Tibial artery (tissue), 4 donors: ENCODE measurements around the gene PIK3R1.

Source experiments
- DNase-seq, 2 donors: peaks; one replicate each; pipeline ENCODE4 v3.0.0-alpha.2; 2019
- H3K27ac ChIP-seq, 2 donors: fragments of 200-600 bp; sonication (generic) in 1 of 2; 1 replicate in 1 of 2; 2 replicates in 1 of 2; pipeline ENCODE4 v1.5.1; 2018 to 2019; ENCODE audit warnings: mild to moderate bottlenecking in 1 of 2
- H3K27me3 ChIP-seq, 2 donors: fragments of 200-600 bp; sonication (generic) in 1 of 2; one replicate each; pipeline versions ENCODE4 v1.5.1 to v1.6.0; 2016 to 2019
- H3K36me3 ChIP-seq, 3 donors: fragments of 200-600 bp; sonication (generic) in 2 of 3; one replicate each; pipeline ENCODE4 v1.5.1; 2016 to 2019; ENCODE audit warnings: mild to moderate bottlenecking in 2 of 3
- H3K4me1 ChIP-seq, 4 donors: fragments of 200-600 bp; sonication (generic) in 2 of 4; 1 replicate in 3 of 4; 2 replicates in 1 of 4; pipeline ENCODE4 v1.5.1; 2016 to 2019
- H3K4me3 ChIP-seq, 2 donors: fragments of 200-600 bp; sonication (generic) in 1 of 2; 1 replicate in 1 of 2; 2 replicates in 1 of 2; pipeline ENCODE4 v1.5.1; 2018 to 2019; ENCODE audit warnings: mild to moderate bottlenecking in 2 of 2
- H3K9me3 ChIP-seq, 3 donors: fragments of 200-600 bp; sonication (generic) in 1 of 3; one replicate each; pipeline ENCODE4 v1.5.1; 2016 to 2019
- intact Hi-C: fragments of 100-400 bp; cut with DNase I; formaldehyde crosslinking; loops from one replicate; pipeline ENCODE4 v1.15.0; 2023; ENCODE audit warnings: low total_unique reads
- TF ChIP-seq, protein P1 (sequence below), 2 experiments: fragments of 200-600 bp in 1 of 2; fragments of 450-650 bp in 1 of 2; IDR thresholded peaks; one replicate each; pipeline ENCODE4 v1.5.1; 2017 to 2019; ENCODE audit warnings: antibody characterized with exemption in 2 of 2, mild to moderate bottlenecking in 1 of 2, moderate library complexity in 1 of 2

Gene PIK3R1

DNA sequence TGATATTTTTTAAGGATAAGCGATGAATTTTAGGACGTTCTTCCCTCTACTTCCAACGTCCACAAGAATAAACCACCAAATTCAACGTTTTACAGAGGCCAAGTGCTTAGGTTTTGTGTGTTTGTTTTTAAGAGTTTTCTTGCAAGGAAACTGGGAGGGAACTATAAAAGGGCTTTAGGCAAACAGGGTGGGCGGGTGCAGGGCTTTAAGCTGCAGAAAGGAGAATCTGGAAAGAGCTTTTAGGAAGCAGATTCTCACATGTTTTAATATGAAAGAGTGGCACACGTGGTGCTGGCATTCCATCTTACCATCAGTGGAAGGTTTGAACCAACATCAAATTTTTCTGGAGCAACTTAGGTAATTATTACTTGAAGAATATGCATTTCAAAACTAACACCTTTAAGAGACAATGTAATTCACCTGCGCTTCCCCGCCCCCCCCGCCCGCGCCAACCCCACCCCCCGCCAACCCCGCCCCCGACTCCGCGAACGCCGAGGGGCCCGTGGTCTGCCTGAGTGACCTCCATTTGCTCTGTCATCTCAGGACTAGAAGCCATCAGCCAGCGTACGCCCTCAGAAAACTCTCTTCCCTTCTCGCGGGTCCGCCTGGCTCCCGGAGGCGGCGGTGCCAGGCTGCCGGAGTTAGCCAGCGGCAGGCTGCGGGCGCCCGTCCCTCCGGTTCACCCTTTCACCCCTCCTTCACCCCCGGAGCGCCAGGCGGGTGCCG lies 911 bp upstream of the PIK3R1 start:
- Histone ChIP-seq H3K9me3 (peaks cover 0 to 8% (median 0%) of the 10 kb centered on the region in 3 donors), H3K27ac (peak overlapping the region; percentile 93 to 99), H3K4me3 (peak overlapping the region; percentile 78 to 94), H3K4me1 (peaks cover 0 to 27% (median 17%) of the 10 kb centered on the region in 4 donors), H3K36me3 (no peaks in the 10 kb centered on the region), H3K27me3 (no peaks in the 10 kb centered on the region)
- intact Hi-C loops: no loop called here
- TF ChIP-seq, protein P1, sequence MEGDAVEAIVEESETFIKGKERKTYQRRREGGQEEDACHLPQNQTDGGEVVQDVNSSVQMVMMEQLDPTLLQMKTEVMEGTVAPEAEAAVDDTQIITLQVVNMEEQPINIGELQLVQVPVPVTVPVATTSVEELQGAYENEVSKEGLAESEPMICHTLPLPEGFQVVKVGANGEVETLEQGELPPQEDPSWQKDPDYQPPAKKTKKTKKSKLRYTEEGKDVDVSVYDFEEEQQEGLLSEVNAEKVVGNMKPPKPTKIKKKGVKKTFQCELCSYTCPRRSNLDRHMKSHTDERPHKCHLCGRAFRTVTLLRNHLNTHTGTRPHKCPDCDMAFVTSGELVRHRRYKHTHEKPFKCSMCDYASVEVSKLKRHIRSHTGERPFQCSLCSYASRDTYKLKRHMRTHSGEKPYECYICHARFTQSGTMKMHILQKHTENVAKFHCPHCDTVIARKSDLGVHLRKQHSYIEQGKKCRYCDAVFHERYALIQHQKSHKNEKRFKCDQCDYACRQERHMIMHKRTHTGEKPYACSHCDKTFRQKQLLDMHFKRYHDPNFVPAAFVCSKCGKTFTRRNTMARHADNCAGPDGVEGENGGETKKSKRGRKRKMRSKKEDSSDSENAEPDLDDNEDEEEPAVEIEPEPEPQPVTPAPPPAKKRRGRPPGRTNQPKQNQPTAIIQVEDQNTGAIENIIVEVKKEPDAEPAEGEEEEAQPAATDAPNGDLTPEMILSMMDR (IDR thresholded peaks at IDR 0.05): no peak
- DNase-seq: peak in 1 of 2 donors; percentile 56

DNA sequence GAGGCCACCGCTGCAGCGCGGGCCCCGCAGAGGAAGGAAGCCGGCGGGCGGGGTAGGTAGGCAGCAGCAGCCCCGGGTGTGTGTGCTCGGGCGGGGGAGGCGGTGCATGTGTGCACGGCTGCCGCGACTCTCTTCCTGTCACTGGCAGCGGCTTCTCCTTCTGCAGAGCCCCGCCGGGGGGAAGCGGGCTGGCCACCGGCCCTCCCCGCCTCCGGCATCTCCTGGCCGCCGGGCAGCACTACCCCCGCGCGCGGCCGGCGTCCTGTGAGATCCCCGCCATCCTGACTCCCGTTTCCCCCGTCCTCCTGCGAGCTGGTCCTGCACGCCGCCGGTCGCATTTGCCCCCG lies 315 bp downstream of the PIK3R1 start:
- Histone ChIP-seq H3K4me3 (peak overlapping the region; percentile 78 to 94), H3K27ac (peak overlapping the region; percentile 93 to 99), H3K4me1 (peaks cover 0 to 39% (median 22%) of the 10 kb centered on the region in 4 donors), H3K27me3 (no peaks in the 10 kb centered on the region), H3K9me3 (peaks cover 0 to 2% (median 0%) of the 10 kb centered on the region in 3 donors), H3K36me3 (no peaks in the 10 kb centered on the region)
- TF ChIP-seq, protein P1 (IDR thresholded peaks at IDR 0.05): no peak
- DNase-seq: peak in 1 of 2 donors; percentile 62
- intact Hi-C loops: no loop called here

DNA sequence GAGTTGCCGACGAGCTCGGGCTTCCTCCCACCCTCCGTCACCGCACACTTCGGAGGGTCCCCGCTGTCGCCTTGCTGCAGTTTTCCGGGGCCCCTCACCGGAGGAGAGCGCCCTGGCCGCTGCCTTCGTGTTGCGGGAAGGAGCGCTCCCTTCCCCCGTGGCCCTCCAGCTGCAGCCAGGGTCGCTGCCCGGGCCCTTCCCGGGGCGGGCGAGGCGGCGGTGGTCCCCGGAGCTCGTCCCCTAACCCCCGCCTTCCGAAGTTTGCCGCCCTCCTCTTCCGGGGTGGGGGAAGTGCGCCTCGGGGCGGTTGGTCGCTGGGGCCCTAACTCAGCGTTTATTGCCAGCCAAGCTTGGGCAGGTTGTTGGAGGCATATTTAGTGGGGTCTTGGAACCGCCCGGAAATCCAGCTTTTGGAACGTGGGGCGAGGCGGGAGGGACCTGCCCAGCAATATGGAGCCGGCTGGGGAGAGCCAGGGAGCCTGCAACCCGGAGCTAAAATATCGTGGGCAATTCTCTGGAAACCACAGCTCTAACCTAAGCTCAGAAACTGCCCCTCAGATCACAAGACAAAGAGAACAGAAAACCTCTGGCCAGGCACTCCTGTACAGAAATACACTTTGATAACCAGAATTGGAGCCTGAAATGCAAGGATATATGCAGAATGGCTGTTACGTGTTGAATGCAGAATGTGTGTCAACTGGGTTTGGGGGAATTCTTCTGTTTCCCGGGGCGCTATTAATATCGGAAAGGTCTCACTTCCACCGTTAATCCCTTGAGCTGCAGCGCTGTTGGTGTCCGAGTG lies 890 bp downstream of the PIK3R1 start:
- Histone ChIP-seq H3K9me3 (no peaks in the 10 kb centered on the region), H3K4me3 (peak overlapping the region; percentile 78 to 94), H3K36me3 (no peaks in the 10 kb centered on the region), H3K27ac (peak overlapping the region; percentile 93 to 99), H3K4me1 (peaks cover 0 to 40% (median 22%) of the 10 kb centered on the region in 4 donors), H3K27me3 (no peaks in the 10 kb centered on the region)
- DNase-seq: peak; percentile 34 to 80
- TF ChIP-seq, protein P1 (IDR thresholded peaks at IDR 0.05): no peak
- intact Hi-C loops: no loop called here

DNA sequence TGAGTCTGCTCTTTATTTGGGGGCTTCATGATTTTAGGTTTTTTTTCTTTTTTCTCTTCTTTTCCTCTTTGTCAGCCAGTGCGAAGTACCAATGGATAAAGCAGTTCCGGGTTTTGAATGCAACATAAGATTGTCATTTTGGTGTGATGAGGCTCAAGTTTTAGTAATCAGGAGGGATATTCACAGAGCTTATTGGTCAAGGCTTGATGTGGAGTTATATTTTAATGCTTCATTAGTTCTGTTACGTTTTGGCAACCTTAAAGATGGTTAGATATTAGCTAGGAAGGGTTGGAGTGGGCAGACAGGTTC lies 1.4 kb downstream of the PIK3R1 start:
- DNase-seq: no peak
- no peaks in the 10 kb centered on the region for H3K27me3 ChIP-seq
- H3K36me3 ChIP-seq: no peaks in the 10 kb centered on the region
- TF ChIP-seq, protein P1 (IDR thresholded peaks at IDR 0.05): no peak
- H3K27ac ChIP-seq: peak overlapping the region; percentile 93 to 99
- peaks cover 0 to 45% (median 23%) of the 10 kb centered on the region in 4 donors for H3K4me1 ChIP-seq
- intact Hi-C loops: no loop called here
- no peaks in the 10 kb centered on the region for H3K9me3 ChIP-seq
- peak overlapping the region; percentile 78 to 94 for H3K4me3 ChIP-seq

DNA sequence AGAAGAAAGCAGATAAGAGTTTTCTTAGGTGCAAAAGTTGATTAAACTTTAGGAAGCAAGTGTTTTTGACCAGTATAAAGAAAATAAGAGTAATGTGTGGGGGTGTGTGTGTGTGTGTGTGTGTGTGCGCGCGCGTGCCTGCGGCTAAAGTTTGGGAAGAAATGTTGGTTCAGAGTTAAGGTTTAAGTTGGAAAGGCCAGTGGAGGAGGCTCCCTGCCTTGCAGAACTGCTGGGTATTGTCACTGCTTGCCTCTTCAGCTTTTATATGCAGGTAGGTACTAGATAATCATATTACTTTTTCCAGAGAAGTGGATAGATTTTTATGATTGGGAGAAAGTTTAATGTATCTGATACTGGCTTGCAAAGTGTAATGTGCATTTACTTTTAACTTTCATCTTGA lies 2.0 kb downstream of the PIK3R1 start:
- intact Hi-C loops: no loop called here
- peak overlapping the region; percentile 93 to 99 for H3K27ac ChIP-seq

More for the DNA sequence above, 2.0 kb downstream of the PIK3R1 start:
- TF ChIP-seq, protein P1 (IDR thresholded peaks at IDR 0.05): no peak
- no peaks in the 10 kb centered on the region for H3K9me3 ChIP-seq
- no peak for DNase-seq
- no peaks in the 10 kb centered on the region for H3K27me3 ChIP-seq
- H3K36me3 ChIP-seq: no peaks in the 10 kb centered on the region
- peaks cover 0 to 50% (median 26%) of the 10 kb centered on the region in 4 donors for H3K4me1 ChIP-seq
- H3K4me3 ChIP-seq: peak overlapping the region; percentile 78 to 94
